Activated naive CD8-positive, alpha-beta T cell treated with anti-CD3 and anti-CD28 coated beads, Interleukin-2, amount 10 ng/mL, durations not matched to agents 7 days and 5 days (primary cell): Measurements from ENCODE around the gene TNN. TPM values are rescaled to one million over a fixed set of nuclear protein-coding genes. Genes with fewer than 3 reads are reported as not detected.

Experiments
- ATAC-seq: fragments of 150-1000 bp; cut with Tn5 transposase; one replicate; pipeline ENCODE4 v1.10.0; 2021; ENCODE audit warnings: low read depth, moderate library complexity
- POLR2A ChIA-PET: fragments of 350-600 bp; sonication (Branson Sonifier 250); formaldehyde crosslinking; loops from one replicate; lab custom pipeline; 2021; ENCODE audit warnings: antibody characterized with exemption; lab: Charles Lee
- DNase-seq: peaks from one replicate; pipeline ENCODE4 v3.0.0; 2021
- H3K27ac Mint-ChIP-seq: one replicate; pipeline ENCODE4 v1.8.0; 2022; ENCODE audit warnings: mild to moderate bottlenecking, mixed read lengths
- H3K27me3 Mint-ChIP-seq: one replicate; pipeline ENCODE4 v1.8.0; 2022; ENCODE audit warnings: mild to moderate bottlenecking, moderate library complexity, mixed read lengths
- H3K36me3 Mint-ChIP-seq: one replicate; pipeline ENCODE4 v1.8.0; 2021; ENCODE audit warnings: mild to moderate bottlenecking, mixed read lengths
- H3K4me1 Mint-ChIP-seq: one replicate; pipeline ENCODE4 v1.8.0; 2021; ENCODE audit warnings: mixed read lengths
- H3K4me3 Mint-ChIP-seq: one replicate; pipeline ENCODE4 v1.8.0; 2022; ENCODE audit warnings: mild to moderate bottlenecking, moderate library complexity, mixed read lengths
- H3K9me3 Mint-ChIP-seq: one replicate; pipeline ENCODE4 v1.8.0; 2021; ENCODE audit warnings: mixed read lengths
- total RNA-seq, 2 experiments: library from RNA; stranded (reverse); gene quantifications; one replicate each; pipeline ENCODE4 v1.2.3, GENCODE V29; 2021

The TNN gene
- total RNA-seq, 2 experiments from 2014 or later, result not detected

GRCh38 chr1:175147569-175147968 lies 79.9 kb downstream of the TNN start:
- Mint-ChIP-seq H3K4me1 (peaks cover 8% of the 10 kb centered on the region), H3K27me3 (peaks cover 28% of the 10 kb centered on the region), H3K9me3 (no peaks in the 10 kb centered on the region), H3K4me3 (no peak overlapping the region), H3K36me3 (no peaks in the 10 kb centered on the region), H3K27ac (no peak overlapping the region)
- POLR2A ChIA-PET, result no interaction called here
- ATAC-seq, result no peak
- DNase-seq, result no peak

- Mint-ChIP-seq H3K27me3 (peaks cover 31% of the 10 kb centered on the region), H3K36me3 (no peaks in the 10 kb centered on the region), H3K4me3 (no peak overlapping the region), H3K9me3 (no peaks in the 10 kb centered on the region), H3K4me1 (peaks cover 6% of the 10 kb centered on the region), H3K27ac (no peak overlapping the region)
- no peak for DNase-seq
- POLR2A ChIA-PET, result no interaction called here
- no peak for ATAC-seq
Measured at GRCh38 chr1:175148068-175148467, 80.4 kb downstream of the TNN start.

- H3K4me1 Mint-ChIP-seq, result peaks cover 12% of the 10 kb centered on the region
- ATAC-seq, result no peak
- H3K27me3 Mint-ChIP-seq, result peaks cover 37% of the 10 kb centered on the region
- H3K36me3 Mint-ChIP-seq, result no peaks in the 10 kb centered on the region
- no peak overlapping the region for H3K4me3 Mint-ChIP-seq
- POLR2A ChIA-PET, result interaction anchor here (1.2 kb wide), 1 partner anchor 24 kb away, joined by 3 read pairs; no protein-coding TSS in a partner anchor
- no peak for DNase-seq
- no peaks in the 10 kb centered on the region for H3K9me3 Mint-ChIP-seq
- H3K27ac Mint-ChIP-seq, result no peak overlapping the region
Measured at GRCh38 chr1:175150596-175151319, 83.1 kb downstream of the TNN start.

GRCh38 chr1:175152006-175152652 lies 84.5 kb downstream of the TNN start:
- POLR2A ChIA-PET, result interaction anchor here (0.6 to 1.2 kb wide), 2 partner anchors 22 to 142 kb away, joined by 3 to 4 read pairs; no protein-coding TSS in a partner anchor
- Mint-ChIP-seq H3K27ac (no peak overlapping the region), H3K27me3 (peaks cover 34% of the 10 kb centered on the region), H3K4me3 (no peak overlapping the region), H3K4me1 (peaks cover 10% of the 10 kb centered on the region), H3K9me3 (no peaks in the 10 kb centered on the region), H3K36me3 (peaks cover 2% of the 10 kb centered on the region)
- ATAC-seq (peak; percentile 37), DNase-seq (peak; percentile 68)

DNA sequence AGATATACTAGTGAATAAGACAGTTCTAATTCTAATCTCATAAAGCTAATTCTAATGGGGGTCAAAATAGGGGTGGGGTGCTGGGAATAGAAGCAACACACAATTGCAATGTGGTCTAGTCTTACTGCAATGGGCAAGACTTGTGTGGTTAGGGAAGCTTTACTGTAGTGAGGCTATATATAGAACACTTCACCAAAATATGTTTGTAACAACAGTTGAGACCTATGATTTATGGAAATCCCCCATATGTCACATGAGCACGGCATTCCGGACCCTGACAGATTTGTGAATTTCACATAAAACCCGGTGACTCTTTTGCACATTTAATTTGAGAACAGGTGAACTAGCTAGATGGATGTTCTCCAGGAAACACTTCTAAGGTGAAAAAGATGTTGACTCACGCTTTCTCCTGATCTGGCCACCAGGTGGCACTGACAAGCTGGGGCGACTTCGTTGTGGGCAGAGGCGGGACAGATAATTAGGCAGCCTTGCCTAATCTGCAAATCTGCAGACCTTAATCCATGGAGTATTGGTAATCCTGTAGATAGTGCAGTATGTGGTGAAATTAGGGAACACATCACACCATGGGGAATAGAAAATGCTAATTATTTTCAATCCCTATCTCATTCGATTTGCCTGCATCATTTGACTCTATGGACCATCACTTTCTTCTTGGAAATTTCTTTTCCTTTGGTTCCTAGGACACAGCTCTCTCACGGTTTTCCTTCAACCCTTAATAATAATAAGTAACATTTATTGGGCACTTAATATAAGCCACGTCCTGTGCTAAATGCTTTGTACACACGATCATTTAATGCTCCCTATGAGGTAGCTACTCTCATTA lies 87.2 kb downstream of the TNN start:
- DNase-seq, result peak; percentile 77
- Mint-ChIP-seq H3K4me1 (peaks cover 10% of the 10 kb centered on the region), H3K9me3 (no peaks in the 10 kb centered on the region), H3K36me3 (peaks cover 7% of the 10 kb centered on the region), H3K4me3 (no peak overlapping the region), H3K27me3 (peaks cover 32% of the 10 kb centered on the region), H3K27ac (no peak overlapping the region)
- POLR2A ChIA-PET, result interaction anchor here (1.0 kb wide), 1 partner anchor 164 kb away, joined by 6 read pairs; no protein-coding TSS in a partner anchor
- peak; percentile 65 for ATAC-seq

DNA sequence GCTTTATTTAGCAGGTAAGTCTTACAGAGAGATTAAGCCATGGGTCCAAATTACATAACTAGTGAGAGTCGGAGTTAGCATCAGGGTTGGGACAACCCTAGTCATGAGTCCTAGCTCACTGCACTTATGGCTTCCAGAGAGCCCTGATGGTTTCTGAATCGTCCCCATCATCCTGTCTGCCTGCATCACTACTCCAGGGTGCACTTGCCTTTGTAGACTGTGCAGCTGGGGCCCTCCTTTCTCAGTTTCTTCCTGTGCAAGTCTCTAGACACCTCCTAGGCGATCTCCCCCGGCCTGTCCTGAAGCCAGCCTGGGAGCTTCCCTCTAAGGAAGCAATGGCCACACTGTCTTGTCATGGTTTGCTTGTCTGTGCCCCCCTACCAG lies 87.8 kb downstream of the TNN start:
- POLR2A ChIA-PET, result interaction anchor here (1.0 kb wide), 1 partner anchor 164 kb away, joined by 6 read pairs; no protein-coding TSS in a partner anchor
- peaks cover 31% of the 10 kb centered on the region for H3K27me3 Mint-ChIP-seq
- DNase-seq (no peak), ATAC-seq (peak; percentile 28)
- H3K9me3 Mint-ChIP-seq, result no peaks in the 10 kb centered on the region
- no peak overlapping the region for H3K27ac Mint-ChIP-seq
- peaks cover 13% of the 10 kb centered on the region for H3K36me3 Mint-ChIP-seq
- H3K4me1 Mint-ChIP-seq, result peaks cover 11% of the 10 kb centered on the region
- no peak overlapping the region for H3K4me3 Mint-ChIP-seq

DNA sequence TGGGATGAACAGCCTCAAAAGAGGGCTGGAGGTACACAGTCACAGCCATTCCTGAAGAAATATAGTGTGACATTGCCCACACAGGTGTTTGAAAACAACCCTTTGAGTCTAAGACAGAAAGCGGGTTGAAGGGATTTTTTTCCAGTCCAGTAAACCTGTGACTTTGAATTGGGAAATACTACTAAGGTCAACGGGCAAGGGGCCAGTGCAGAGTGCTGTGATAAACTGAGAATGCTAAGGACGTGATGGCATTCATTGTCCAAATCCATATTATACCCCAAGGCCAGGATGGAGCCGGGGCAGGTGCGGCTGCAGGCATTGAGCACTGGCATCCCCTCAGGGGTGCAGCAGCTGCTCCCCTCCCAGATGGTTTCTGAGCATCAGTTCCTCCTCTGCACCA lies 88.3 kb downstream of the TNN start:
- Mint-ChIP-seq H3K4me3 (no peak overlapping the region), H3K4me1 (peaks cover 14% of the 10 kb centered on the region), H3K27me3 (peaks cover 26% of the 10 kb centered on the region), H3K36me3 (peaks cover 18% of the 10 kb centered on the region), H3K9me3 (no peaks in the 10 kb centered on the region), H3K27ac (no peak overlapping the region)
- ATAC-seq, result no peak
- no peak for DNase-seq
- POLR2A ChIA-PET, result interaction anchor here (1.0 kb wide), 1 partner anchor 163 kb away, joined by 6 read pairs; no protein-coding TSS in a partner anchor

GRCh38 chr1:175157200-175157599 lies 89.6 kb downstream of the TNN start:
- POLR2A ChIA-PET, result interaction anchor here (0.6 kb wide), 1 partner anchor 149 kb away, joined by 3 read pairs; no protein-coding TSS in a partner anchor
- Mint-ChIP-seq H3K4me3 (no peak overlapping the region), H3K4me1 (peaks cover 14% of the 10 kb centered on the region), H3K27ac (no peak overlapping the region), H3K9me3 (no peaks in the 10 kb centered on the region), H3K36me3 (peaks cover 27% of the 10 kb centered on the region), H3K27me3 (peaks cover 14% of the 10 kb centered on the region)
- DNase-seq (no peak), ATAC-seq (no peak)

GRCh38 chr1:175158170-175158591 lies 90.5 kb downstream of the TNN start:
- POLR2A ChIA-PET, result no interaction called here
- Mint-ChIP-seq H3K9me3 (no peaks in the 10 kb centered on the region), H3K27ac (no peak overlapping the region), H3K36me3 (peaks cover 31% of the 10 kb centered on the region), H3K4me1 (peaks cover 13% of the 10 kb centered on the region), H3K4me3 (no peak overlapping the region), H3K27me3 (peaks cover 6% of the 10 kb centered on the region)
- DNase-seq (no peak), ATAC-seq (no peak)

DNA sequence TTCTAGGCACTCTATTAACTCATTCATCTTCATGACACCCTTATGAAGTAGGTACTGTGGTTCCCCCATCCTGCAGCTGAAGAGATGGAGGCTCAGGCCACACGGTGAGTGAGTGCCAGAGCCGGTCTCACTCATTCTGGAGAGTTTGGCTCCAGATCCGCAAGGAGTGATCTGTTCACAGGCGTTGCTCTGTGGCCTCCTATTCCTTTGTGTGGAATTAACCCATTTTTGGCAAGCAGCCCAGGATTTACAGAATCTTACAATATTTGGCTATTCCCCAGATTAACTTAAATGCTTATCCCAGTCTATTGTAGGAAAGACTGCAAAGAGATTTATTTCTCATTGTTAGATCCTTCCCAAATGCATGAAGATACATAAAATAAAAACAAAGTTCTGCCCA lies 95.3 kb downstream of the TNN start:
- Mint-ChIP-seq H3K4me1 (peaks cover 11% of the 10 kb centered on the region), H3K36me3 (peaks cover 46% of the 10 kb centered on the region), H3K9me3 (no peaks in the 10 kb centered on the region), H3K27ac (no peak overlapping the region), H3K27me3 (no peaks in the 10 kb centered on the region), H3K4me3 (no peak overlapping the region)
- POLR2A ChIA-PET, result no interaction called here
- no peak for DNase-seq
- ATAC-seq, result no peak

DNA sequence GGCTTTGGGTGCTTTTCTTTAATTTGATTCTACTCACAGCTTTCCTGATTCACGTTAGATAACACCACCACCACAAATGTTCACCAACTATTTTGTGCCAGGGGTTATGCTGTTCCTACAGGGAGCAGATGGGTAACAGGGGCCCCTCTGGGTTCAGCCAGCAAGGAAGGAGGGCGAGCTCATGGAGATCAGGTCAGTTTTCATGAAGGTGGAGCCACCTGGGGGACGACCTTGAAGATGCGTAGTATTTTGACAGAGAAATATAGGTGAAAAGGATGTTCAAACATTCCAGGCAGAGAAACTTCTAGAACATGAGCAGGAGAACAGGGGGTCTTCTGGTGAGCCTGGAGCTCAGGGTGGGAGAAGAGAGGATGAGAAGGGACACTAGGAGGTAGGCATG lies 96.1 kb downstream of the TNN start:
- DNase-seq (no peak), ATAC-seq (no peak)
- peak overlapping the region; percentile 9 for H3K27ac Mint-ChIP-seq
- H3K4me3 Mint-ChIP-seq, result no peak overlapping the region
- peaks cover 50% of the 10 kb centered on the region for H3K36me3 Mint-ChIP-seq
- no peaks in the 10 kb centered on the region for H3K9me3 Mint-ChIP-seq
- H3K4me1 Mint-ChIP-seq, result peaks cover 15% of the 10 kb centered on the region
- POLR2A ChIA-PET, result no interaction called here
- H3K27me3 Mint-ChIP-seq, result no peaks in the 10 kb centered on the region

DNA sequence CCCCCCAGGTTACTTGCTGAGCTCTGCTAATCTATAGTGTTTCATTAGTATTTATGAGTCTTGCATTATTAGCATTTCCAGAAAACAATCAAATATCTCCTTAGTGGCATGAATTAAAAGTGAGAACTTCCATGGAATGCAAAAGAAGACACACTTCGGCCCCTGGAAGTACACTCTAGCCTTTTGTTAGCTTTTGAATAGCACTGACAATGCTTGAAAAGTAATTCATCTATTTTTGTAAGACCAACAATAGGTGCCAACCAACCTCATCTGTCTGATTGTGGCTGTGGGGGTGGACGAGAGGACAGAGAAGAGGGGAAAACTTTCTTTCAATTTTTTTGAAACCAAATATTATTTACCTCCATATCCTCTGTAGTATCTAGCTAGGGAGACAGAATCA lies 97.1 kb downstream of the TNN start:
- Mint-ChIP-seq H3K4me3 (no peak overlapping the region), H3K36me3 (peaks cover 52% of the 10 kb centered on the region), H3K27ac (no peak overlapping the region), H3K4me1 (peaks cover 22% of the 10 kb centered on the region), H3K9me3 (no peaks in the 10 kb centered on the region), H3K27me3 (no peaks in the 10 kb centered on the region)
- POLR2A ChIA-PET, result no interaction called here
- DNase-seq, result no peak
- no peak for ATAC-seq

GRCh38 chr1:175166746-175167145 lies 99.1 kb downstream of the TNN start:
- DNase-seq, result no peak
- no peak for ATAC-seq
- peak overlapping the region; percentile 2 for H3K27ac Mint-ChIP-seq
- no peak overlapping the region for H3K4me3 Mint-ChIP-seq
- POLR2A ChIA-PET, result no interaction called here
- no peaks in the 10 kb centered on the region for H3K27me3 Mint-ChIP-seq
- peaks cover 24% of the 10 kb centered on the region for H3K4me1 Mint-ChIP-seq
- peaks cover 47% of the 10 kb centered on the region for H3K36me3 Mint-ChIP-seq
- H3K9me3 Mint-ChIP-seq, result no peaks in the 10 kb centered on the region
